ENCODE data around the gene CD180. TPM values are rescaled to one million over a fixed set of nuclear protein-coding genes. Genes with fewer than 3 reads are reported as not detected.

CD180 gene
- total RNA-seq, 1 donor from 2014 or later: 4.9 TPM

- Histone ChIP-seq H3K36me3 (no peaks in the 10 kb centered on the region), H3K4me1 (peaks cover 55% of the 10 kb centered on the region), H3K27me3 (ENCODE audit: low read depth) (no peaks in the 10 kb centered on the region), H3K9me3 (no peaks in the 10 kb centered on the region), H3K27ac (peak overlapping the region; percentile 50), H3K4me3 (no peak overlapping the region)
- no peak for DNase-seq
- ATAC-seq: no peak
- TF ChIP-seq CTCF (IDR thresholded peaks at IDR 0.05): no peak
- intact Hi-C loops (cut with DNase I): no loop called here
Measured at GRCh38 chr5:67205981-67206380, 9.4 kb upstream of the CD180 start.

- H3K27ac ChIP-seq: no peak overlapping the region
- H3K27me3 ChIP-seq (ENCODE audit: low read depth): no peaks in the 10 kb centered on the region
- no peak for DNase-seq
- H3K9me3 ChIP-seq: no peaks in the 10 kb centered on the region
- no peak for TF ChIP-seq CTCF (IDR thresholded peaks at IDR 0.05)
- H3K4me1 ChIP-seq: peaks cover 55% of the 10 kb centered on the region
- ATAC-seq: no peak
- intact Hi-C loops (cut with DNase I): no loop called here
- H3K36me3 ChIP-seq: no peaks in the 10 kb centered on the region
- H3K4me3 ChIP-seq: no peak overlapping the region
Measured at GRCh38 chr5:67204821-67205220, 8.2 kb upstream of the CD180 start.

- no peaks in the 10 kb centered on the region for H3K36me3 ChIP-seq
- H3K4me3 ChIP-seq: no peak overlapping the region
- ATAC-seq: no peak
- H3K9me3 ChIP-seq: no peaks in the 10 kb centered on the region
- intact Hi-C loops (cut with DNase I): no loop called here
- peaks cover 60% of the 10 kb centered on the region for H3K4me1 ChIP-seq
- no peak for TF ChIP-seq CTCF (IDR thresholded peaks at IDR 0.05)
- DNase-seq: no peak
- no peaks in the 10 kb centered on the region for H3K27me3 ChIP-seq (ENCODE audit: low read depth)
- H3K27ac ChIP-seq: no peak overlapping the region
Measured at GRCh38 chr5:67203701-67204074, 7.1 kb upstream of the CD180 start.

- Histone ChIP-seq H3K9me3 (no peaks in the 10 kb centered on the region), H3K27ac (no peak overlapping the region), H3K27me3 (ENCODE audit: low read depth) (no peaks in the 10 kb centered on the region), H3K36me3 (no peaks in the 10 kb centered on the region), H3K4me3 (no peak overlapping the region), H3K4me1 (peaks cover 60% of the 10 kb centered on the region)
- ATAC-seq: peak; percentile 38 to 71
- intact Hi-C loops (cut with DNase I): no loop called here
- DNase-seq: no peak
- no peak for TF ChIP-seq CTCF (IDR thresholded peaks at IDR 0.05)
Measured at GRCh38 chr5:67202828-67203227, 6.2 kb upstream of the CD180 start.

GRCh38 chr5:67201897-67202549, 5.4 kb upstream of the CD180 start:
- peaks cover 56% of the 10 kb centered on the region for H3K4me1 ChIP-seq
- no peak for DNase-seq
- intact Hi-C loops (cut with DNase I): no loop called here
- no peaks in the 10 kb centered on the region for H3K9me3 ChIP-seq
- no peak for TF ChIP-seq CTCF (IDR thresholded peaks at IDR 0.05)
- H3K4me3 ChIP-seq: no peak overlapping the region
- no peak for ATAC-seq
- no peak overlapping the region for H3K27ac ChIP-seq
- H3K36me3 ChIP-seq: no peaks in the 10 kb centered on the region
- H3K27me3 ChIP-seq (ENCODE audit: low read depth): no peaks in the 10 kb centered on the region
